CD4-positive, alpha-beta T cell (primary cell): ENCODE measurements around the gene ALX1. TPM values are rescaled to one million over a fixed set of nuclear protein-coding genes. Genes with fewer than 3 reads are reported as not detected.
"Not testable (repeated sequence)": the region's sequence is repeated elsewhere in the genome, so short reads cannot be mapped to it uniquely, and the experiment has no call there.

Experiments
- ATAC-seq: fragments of 200-7000 bp; cut with Tn5 transposase; one replicate; pipeline ENCODE4 v1.10.0; 2022; ENCODE audit warnings: mild to moderate bottlenecking; ENCODE audit not compliant: poor library complexity
- CTCF ChIA-PET: fragments of 350-600 bp; sonication (Branson Sonifier 250); formaldehyde crosslinking; loops from one replicate; lab custom pipeline; 2021; ENCODE audit warnings: antibody characterized with exemption, inconsistent platforms; lab: Charles Lee
- POLR2A ChIA-PET: fragments of 350-600 bp; sonication (Branson Sonifier 250); formaldehyde crosslinking; loops from one replicate; lab custom pipeline; 2021; ENCODE audit warnings: antibody characterized with exemption, inconsistent platforms; lab: Charles Lee
- DNase-seq, 14 experiments: peaks; one replicate each; pipeline ENCODE4 v3.0.0-alpha.2; 2013 to 2020; ENCODE audit warnings: mixed read lengths in 2 of 14
- H3K27ac ChIP-seq, 2 donors: one replicate each; pipeline versions ENCODE4 v1.5.1 to v1.7.0; 2013; ENCODE audit warnings: low read length in 2 of 2, low read depth in 1 of 2, mild to moderate bottlenecking in 1 of 2
- H3K27me3 ChIP-seq, 2 experiments: 1 replicate in 1 of 2; 2 replicates in 1 of 2; pipeline versions ENCODE4 v1.6.1 to v1.7.0; 2013; ENCODE audit warnings: low read length in 2 of 2, control low read depth in 1 of 2, mild to moderate bottlenecking in 1 of 2, moderate library complexity in 1 of 2; ENCODE audit not compliant: insufficient read depth in 2 of 2, control insufficient read depth in 1 of 2
- H3K36me3 ChIP-seq: one replicate; pipeline ENCODE4 v1.6.1; 2013; ENCODE audit warnings: low read length, control low read depth; ENCODE audit not compliant: insufficient read depth
- H3K4me1 ChIP-seq: one replicate; pipeline ENCODE4 v1.6.1; 2013; ENCODE audit warnings: low read length, control low read depth; ENCODE audit not compliant: insufficient read depth
- H3K4me3 ChIP-seq: one replicate; pipeline ENCODE4 v1.5.1; 2013; ENCODE audit warnings: mild to moderate bottlenecking, low read length, moderate library complexity
- H3K9me3 ChIP-seq, 2 experiments: 1 replicate in 1 of 2; 2 replicates in 1 of 2; pipeline versions ENCODE4 v1.6.1 to v1.7.0; 2013; ENCODE audit warnings: low read length in 2 of 2, mild to moderate bottlenecking in 2 of 2, control low read depth in 1 of 2, moderate library complexity in 1 of 2; ENCODE audit not compliant: control insufficient read depth in 1 of 2, insufficient read depth in 1 of 2
- H3K27ac Mint-ChIP-seq: one replicate; pipeline ENCODE4 v1.8.0; 2020; ENCODE audit warnings: mixed read lengths
- H3K27me3 Mint-ChIP-seq: one replicate; pipeline ENCODE4 v1.8.0; 2021; ENCODE audit warnings: mixed read lengths
- H3K36me3 Mint-ChIP-seq: one replicate; pipeline ENCODE4 v1.8.0; 2021; ENCODE audit warnings: low read depth, mixed read lengths
- H3K4me1 Mint-ChIP-seq: one replicate; pipeline ENCODE4 v1.8.0; 2021; ENCODE audit warnings: low read depth, mixed read lengths
- H3K4me3 Mint-ChIP-seq: one replicate; pipeline ENCODE4 v1.8.0; 2020; ENCODE audit warnings: mild to moderate bottlenecking, mixed read lengths
- H3K9me3 Mint-ChIP-seq: one replicate; pipeline ENCODE4 v1.8.0; 2020; ENCODE audit warnings: mixed read lengths
- CTCF ChIP-seq: fragments of 200-600 bp; IDR thresholded peaks from one replicate; pipeline ENCODE4 v1.8.0; 2022; ENCODE audit warnings: antibody characterized with exemption, mild to moderate bottlenecking
- intact Hi-C, 2 experiments: fragments of 100-400 bp; cut with DNase I in 1 of 2; cut with micrococcal nuclease in 1 of 2; formaldehyde crosslinking; loops; one replicate each; pipeline versions ENCODE4 v1.15.1 to v1.9.0; 2023 to 2025; cut with DNase I, micrococcal nuclease
- total RNA-seq, 174 experiments: library from RNA in 2 of 174; stranded (reverse) in 2 of 174; gene quantifications; one replicate each; pipeline ENCODE4 v1.2.3 and lab custom pipeline; 2021 to 2026

Gene ALX1
- total RNA-seq, 2 experiments from 2014 or later: not detected

GRCh38 chr12:85310025-85310424 lies 30.0 kb downstream of the ALX1 start:
- Histone ChIP-seq H3K4me1 (no peaks in the 10 kb centered on the region), H3K27ac (no peak overlapping the region), H3K36me3 (no peaks in the 10 kb centered on the region), H3K4me3 (no peak overlapping the region), H3K9me3 (no peaks in the 10 kb centered on the region), H3K27me3 (no peaks in the 10 kb centered on the region)
- TF ChIP-seq CTCF: no peak
- DNase-seq (no peak), ATAC-seq (no peak)
- Mint-ChIP-seq H3K27me3 (no peaks in the 10 kb centered on the region), H3K4me1 (no peaks in the 10 kb centered on the region), H3K4me3 (no peak overlapping the region), H3K36me3 (no peaks in the 10 kb centered on the region), H3K9me3 (peaks cover 2% of the 10 kb centered on the region), H3K27ac (no peak overlapping the region)
- CTCF ChIA-PET: no interaction called here
- POLR2A ChIA-PET: no interaction called here
- intact Hi-C loops: no loop called here

GRCh38 chr12:85310456-85311076 lies 30.5 kb downstream of the ALX1 start:
- intact Hi-C loops: no loop called here
- H3K36me3 ChIP-seq: no peaks in the 10 kb centered on the region
- Mint-ChIP-seq H3K4me3 (no peak overlapping the region), H3K27me3 (no peaks in the 10 kb centered on the region), H3K4me1 (no peaks in the 10 kb centered on the region), H3K9me3 (peaks cover 2% of the 10 kb centered on the region), H3K27ac (no peak overlapping the region), H3K36me3 (no peaks in the 10 kb centered on the region)
- CTCF ChIA-PET: no interaction called here
- no peak overlapping the region for H3K27ac ChIP-seq
- POLR2A ChIA-PET: no interaction called here
- TF ChIP-seq CTCF: no peak
- no peaks in the 10 kb centered on the region for H3K9me3 ChIP-seq
- H3K4me3 ChIP-seq: no peak overlapping the region
- H3K27me3 ChIP-seq: no peaks in the 10 kb centered on the region
- DNase-seq (no peak), ATAC-seq (no peak)
- no peaks in the 10 kb centered on the region for H3K4me1 ChIP-seq

GRCh38 chr12:85317866-85318636 lies 38.0 kb downstream of the ALX1 start:
- H3K9me3 Mint-ChIP-seq, POLR2A ChIA-PET, H3K4me3 ChIP-seq, H3K4me1 Mint-ChIP-seq, ATAC-seq, H3K36me3 Mint-ChIP-seq, H3K27ac Mint-ChIP-seq, DNase-seq, CTCF ChIA-PET, H3K27ac ChIP-seq, intact Hi-C loops, H3K27me3 ChIP-seq, H3K36me3 ChIP-seq, H3K4me3 Mint-ChIP-seq, H3K27me3 Mint-ChIP-seq, H3K9me3 ChIP-seq, H3K4me1 ChIP-seq: not testable (repeated sequence)
